IPS-11a (cell line): ENCODE results near the gene ELMOD3.
"Not testable (repeated sequence)": the region's sequence is repeated elsewhere in the genome, so short reads cannot be mapped to it uniquely, and the experiment has no call there.

Experiments used
- H3K4me3 ChIP-seq: one replicate; pipeline ENCODE4 v1.5.1; 2013; ENCODE audit warnings: low read depth, low read length, control low read depth

Gene ELMOD3

GRCh38 chr2:85439569-85439968 lies 85.0 kb downstream of the ELMOD3 start:
- not testable (repeated sequence) for H3K4me3 ChIP-seq

GRCh38 chr2:85439986-85440385 lies 85.4 kb downstream of the ELMOD3 start:
- no peak overlapping the region for H3K4me3 ChIP-seq

- no peak overlapping the region for H3K4me3 ChIP-seq
Observed at GRCh38 chr2:85440729-85441128, 86.2 kb downstream of the ELMOD3 start.
